Endothelial cell (in vitro differentiated cells): ENCODE measurements around the gene CHD6. TPM values are rescaled to one million over a fixed set of nuclear protein-coding genes. Genes with fewer than 3 reads are reported as not detected.
A peak's percentile ranks its signal among the peaks of the same experiment; 100 is the strongest.

Source experiments
- DNase-seq: peaks from one replicate; pipeline ENCODE4 v3.0.0; 2021; ENCODE audit warnings: low spot score
- H3K27ac Mint-ChIP-seq: one replicate; pipeline ENCODE4 v1.8.0; 2021; ENCODE audit warnings: mixed read lengths, inconsistent platforms; ENCODE audit not compliant: unreplicated experiment
- H3K27me3 Mint-ChIP-seq: one replicate; pipeline ENCODE4 v1.8.0; 2021; ENCODE audit warnings: mild to moderate bottlenecking, moderate library complexity, mixed read lengths, inconsistent platforms; ENCODE audit not compliant: unreplicated experiment
- H3K36me3 Mint-ChIP-seq: one replicate; pipeline ENCODE4 v1.8.0; 2021; ENCODE audit warnings: mild to moderate bottlenecking, low read depth, mixed read lengths, inconsistent platforms; ENCODE audit not compliant: unreplicated experiment
- H3K4me1 Mint-ChIP-seq: one replicate; pipeline ENCODE4 v1.8.0; 2021; ENCODE audit warnings: mild to moderate bottlenecking, mixed read lengths, inconsistent platforms; ENCODE audit not compliant: unreplicated experiment
- H3K4me3 Mint-ChIP-seq: one replicate; pipeline ENCODE4 v1.8.0; 2021; ENCODE audit warnings: mild to moderate bottlenecking, mixed read lengths, inconsistent platforms; ENCODE audit not compliant: unreplicated experiment
- H3K9me3 Mint-ChIP-seq: one replicate; pipeline ENCODE4 v1.8.0; 2021; ENCODE audit warnings: mixed read lengths, inconsistent platforms; ENCODE audit not compliant: unreplicated experiment
- CTCF ChIP-seq: fragments of 200-600 bp; sonication (generic); IDR thresholded peaks from one replicate; pipeline ENCODE4 v1.5.0; 2021; ENCODE audit warnings: antibody characterized with exemption; ENCODE audit not compliant: unreplicated experiment
- total RNA-seq: library from RNA; stranded (reverse); fragmentation: NEBNext Ultra II Directional; extraction: Animal tissue kit (Norgen Biotek cat#: 25700); gene quantifications from one replicate; pipeline ENCODE4 v1.2.1, GENCODE V29; 2021; ENCODE audit not compliant: unreplicated experiment

The CHD6 gene
- total RNA-seq, 1 donor from 2014 or later = 71.8 TPM

DNA sequence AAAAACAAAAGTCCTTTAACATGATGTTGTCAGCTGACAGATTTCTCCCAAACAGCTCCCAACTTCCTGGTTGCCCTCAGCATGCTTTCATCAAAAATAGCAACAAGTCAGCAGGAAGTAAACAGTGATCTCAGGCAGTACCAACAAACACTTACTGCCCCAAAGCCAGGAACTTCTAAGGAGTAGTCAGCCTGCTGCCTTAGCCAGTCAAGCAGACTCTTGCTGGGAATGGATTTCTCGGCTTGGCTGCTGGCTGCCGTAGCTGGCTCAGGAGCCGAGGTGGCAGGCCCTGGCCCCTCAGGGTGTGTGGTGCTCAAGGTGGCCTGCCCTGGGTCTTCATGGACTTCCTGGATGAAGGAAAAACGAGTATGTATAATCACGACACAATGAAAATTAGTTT lies 205.0 kb downstream of the CHD6 start:
- peaks cover 66% of the 10 kb centered on the region for H3K36me3 Mint-ChIP-seq
- peaks cover 4% of the 10 kb centered on the region for H3K27me3 Mint-ChIP-seq
- DNase-seq = no peak
- peaks cover 40% of the 10 kb centered on the region for H3K4me1 Mint-ChIP-seq
- H3K27ac Mint-ChIP-seq = peak overlapping the region; percentile 88
- H3K9me3 Mint-ChIP-seq = peaks cover 5% of the 10 kb centered on the region
- no peak for TF ChIP-seq CTCF
- H3K4me3 Mint-ChIP-seq = peak overlapping the region; percentile 10

- Mint-ChIP-seq H3K9me3 (peaks cover 5% of the 10 kb centered on the region), H3K27ac (peak overlapping the region; percentile 88), H3K4me1 (peaks cover 34% of the 10 kb centered on the region), H3K27me3 (peaks cover 4% of the 10 kb centered on the region), H3K36me3 (peaks cover 61% of the 10 kb centered on the region), H3K4me3 (peak overlapping the region; percentile 65)
- TF ChIP-seq CTCF = no peak
- no peak for DNase-seq
These were observed 205.7 kb downstream of the CHD6 start for GRCh38 chr20:41412324-41413120.

GRCh38 chr20:41411391-41411847 lies 206.8 kb downstream of the CHD6 start:
- peaks cover 38% of the 10 kb centered on the region for H3K4me1 Mint-ChIP-seq
- peaks cover 5% of the 10 kb centered on the region for H3K9me3 Mint-ChIP-seq
- H3K27ac Mint-ChIP-seq = peak overlapping the region; percentile 88
- no peak for DNase-seq
- peaks cover 7% of the 10 kb centered on the region for H3K27me3 Mint-ChIP-seq
- peaks cover 61% of the 10 kb centered on the region for H3K36me3 Mint-ChIP-seq
- TF ChIP-seq CTCF = peak; percentile 57
- H3K4me3 Mint-ChIP-seq = no peak overlapping the region

- no peak for TF ChIP-seq CTCF
- Mint-ChIP-seq H3K27ac (no peak overlapping the region), H3K27me3 (peaks cover 8% of the 10 kb centered on the region), H3K9me3 (no peaks in the 10 kb centered on the region), H3K4me1 (peaks cover 42% of the 10 kb centered on the region), H3K4me3 (no peak overlapping the region), H3K36me3 (peaks cover 57% of the 10 kb centered on the region)
- DNase-seq = no peak
These were observed 209.2 kb downstream of the CHD6 start for GRCh38 chr20:41408986-41409385.

DNA sequence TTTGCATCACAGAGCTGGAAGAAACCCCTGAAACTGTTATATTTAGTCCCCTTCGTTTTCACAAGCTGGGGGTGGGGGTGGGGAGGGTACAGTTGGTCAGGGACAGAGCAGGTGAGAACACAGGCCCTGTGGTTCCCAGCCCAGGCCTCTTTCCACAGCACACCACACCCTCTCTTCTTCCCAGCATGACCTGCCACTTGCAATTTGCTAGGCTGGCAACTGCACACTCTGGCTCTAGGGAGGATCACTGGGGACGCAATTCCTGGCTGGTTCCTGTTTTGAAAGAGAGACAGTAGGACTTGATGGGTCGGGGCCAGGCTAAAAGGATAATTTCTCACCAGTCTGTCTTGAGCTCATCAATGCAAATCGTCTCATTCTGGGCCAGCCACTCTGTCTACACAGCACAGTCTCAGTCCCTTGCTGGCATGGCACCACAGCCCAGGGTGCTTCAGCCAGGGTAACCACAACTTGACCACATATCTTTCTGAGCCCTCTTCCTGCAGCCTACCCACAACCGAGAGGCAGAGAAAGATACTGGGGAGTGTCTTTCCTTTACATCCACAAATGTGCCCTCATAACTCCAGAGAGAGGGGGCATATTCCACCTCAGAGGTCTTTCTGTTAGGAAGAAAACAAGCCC lies 209.9 kb downstream of the CHD6 start:
- Mint-ChIP-seq H3K4me3 (no peak overlapping the region), H3K4me1 (peaks cover 35% of the 10 kb centered on the region), H3K36me3 (peaks cover 53% of the 10 kb centered on the region), H3K27ac (no peak overlapping the region), H3K9me3 (no peaks in the 10 kb centered on the region), H3K27me3 (peaks cover 5% of the 10 kb centered on the region)
- DNase-seq = no peak
- no peak for TF ChIP-seq CTCF
